HG03060 (cell line): ENCODE measurements around the gene TRIM73.
"Not testable (repeated sequence)": the region's sequence is repeated elsewhere in the genome, so short reads cannot be mapped to it uniquely, and the experiment has no call there.

Experiments
- ATAC-seq: cut with Tn5 transposase; IDR thresholded peaks from one replicate; pipeline ENCODE4 v1.9.1; 2021; ENCODE audit warnings: low read depth, moderate number of reproducible peaks; ENCODE audit not compliant: unreplicated experiment

TRIM73 gene

GRCh38 chr7:75414708-75415427 is 19.4 kb downstream of the TRIM73 start:
- not testable (repeated sequence) for ATAC-seq

GRCh38 chr7:75415428-75415817 is 20.0 kb downstream of the TRIM73 start:
- not testable (repeated sequence) for ATAC-seq

- not testable (repeated sequence) for ATAC-seq
Observed at GRCh38 chr7:75415829-75416373, 20.5 kb downstream of the TRIM73 start.

GRCh38 chr7:75416787-75417186 is 21.4 kb downstream of the TRIM73 start:
- ATAC-seq: not testable (repeated sequence)

GRCh38 chr7:75418292-75418858 is 22.9 kb downstream of the TRIM73 start:
- not testable (repeated sequence) for ATAC-seq

- ATAC-seq: not testable (repeated sequence)
Observed at GRCh38 chr7:75419210-75419609, 23.8 kb downstream of the TRIM73 start.

GRCh38 chr7:75419693-75420092 is 24.3 kb downstream of the TRIM73 start:
- ATAC-seq: not testable (repeated sequence)

- ATAC-seq: not testable (repeated sequence)
Observed at GRCh38 chr7:75420152-75420551, 24.7 kb downstream of the TRIM73 start.

GRCh38 chr7:75421798-75422710 is 26.6 kb downstream of the TRIM73 start:
- not testable (repeated sequence) for ATAC-seq

- ATAC-seq: not testable (repeated sequence)
Observed at GRCh38 chr7:75423481-75423880, 28.1 kb downstream of the TRIM73 start.

- ATAC-seq: not testable (repeated sequence)
Observed at GRCh38 chr7:75439000-75439399, 43.6 kb downstream of the TRIM73 start.

GRCh38 chr7:75442101-75442464 is 46.7 kb downstream of the TRIM73 start:
- ATAC-seq: not testable (repeated sequence)

GRCh38 chr7:75442465-75443111 is 47.2 kb downstream of the TRIM73 start:
- peak; percentile 64 for ATAC-seq

GRCh38 chr7:75449946-75450345 is 54.5 kb downstream of the TRIM73 start:
- not testable (repeated sequence) for ATAC-seq

- not testable (repeated sequence) for ATAC-seq
Observed at GRCh38 chr7:75452494-75452955, 57.1 kb downstream of the TRIM73 start.
